ENCODE results near the gene ZNF84. TPM values are rescaled to one million over a fixed set of nuclear protein-coding genes. Genes with fewer than 3 reads are reported as not detected.

The ZNF84 gene
- total RNA-seq, 4 donors from 2014 or later = 5.3 to 20.9 (median 13.5) TPM

GRCh38 chr12:133058203-133059113, 21.1 kb downstream of the ZNF84 start:
- peaks cover 0 to 14% (median 0%) of the 10 kb centered on the region in 3 donors for H3K27me3 ChIP-seq

DNA sequence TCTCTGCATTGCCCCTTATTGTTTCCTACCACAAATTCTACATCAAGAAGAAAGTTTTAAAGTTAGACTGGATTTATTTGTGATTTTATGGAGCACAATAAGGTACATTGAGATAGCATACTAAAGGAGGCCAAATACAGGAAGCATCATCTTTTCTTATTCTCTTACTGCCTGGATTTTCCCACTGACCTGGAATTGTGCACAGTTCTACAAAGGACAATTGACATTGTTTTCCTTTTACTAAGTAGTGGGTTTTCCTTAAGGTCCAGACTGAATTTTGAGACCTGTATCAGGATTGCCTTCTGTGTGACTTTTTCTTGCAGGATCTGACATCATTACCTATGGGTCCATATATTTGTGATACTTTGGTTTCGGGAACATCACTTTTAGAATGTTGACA, 24.6 kb downstream of the ZNF84 start:
- in situ Hi-C loops (cut with MboI; ENCODE audit: low sequenced_read_pairs in 4 of 4) (no loop called here), intact Hi-C loops (cut with DNase I; ENCODE audit: low total_unique reads) (no loop called here)
- Histone ChIP-seq H3K36me3 (peaks cover 4 to 61% of the 10 kb centered on the region in 2 donors), H3K9me3 (peaks cover 40 to 96% (median 95%) of the 10 kb centered on the region in 3 donors), H3K27me3 (peaks cover 0 to 14% (median 0%) of the 10 kb centered on the region in 3 donors), H3K4me3 (no peak overlapping the region), H3K27ac (no peak overlapping the region), H3K4me1 (no peaks in the 10 kb centered on the region)
- no peak for TF ChIP-seq POLR2A (IDR thresholded peaks at IDR 0.05)
- TF ChIP-seq CTCF (IDR thresholded peaks at IDR 0.05 in 4 of 5, conservative IDR thresholded peaks at IDR 0.05 in 1 of 5) = no peak
- ATAC-seq (no peak), DNase-seq (no peak)

More at GRCh38 chr12:133058203-133059113, 21.1 kb downstream of the ZNF84 start:
- DNase-seq (no peak), ATAC-seq (no peak)
- H3K36me3 ChIP-seq = peaks cover 23 to 84% of the 10 kb centered on the region in 2 donors
- no peaks in the 10 kb centered on the region for H3K4me1 ChIP-seq
- no peak overlapping the region for H3K27ac ChIP-seq
- intact Hi-C loops (cut with DNase I; ENCODE audit: low total_unique reads) = no loop called here
- peaks cover 49 to 90% (median 70%) of the 10 kb centered on the region in 3 donors for H3K9me3 ChIP-seq
- peak overlapping the region in 1 of 4 donors; percentile 29 for H3K4me3 ChIP-seq
- in situ Hi-C loops (cut with MboI; ENCODE audit: low sequenced_read_pairs in 4 of 4) = no loop called here
- no peak for TF ChIP-seq POLR2A (IDR thresholded peaks at IDR 0.05)
- no peak for TF ChIP-seq CTCF (IDR thresholded peaks at IDR 0.05 in 4 of 5, conservative IDR thresholded peaks at IDR 0.05 in 1 of 5)

- Histone ChIP-seq H3K36me3 (peaks cover 4 to 49% of the 10 kb centered on the region in 2 donors), H3K27me3 (peaks cover 0 to 10% (median 0%) of the 10 kb centered on the region in 3 donors), H3K9me3 (peaks cover 31 to 93% (median 85%) of the 10 kb centered on the region in 3 donors), H3K4me3 (no peak overlapping the region), H3K27ac (no peak overlapping the region), H3K4me1 (no peaks in the 10 kb centered on the region)
- TF ChIP-seq POLR2A (IDR thresholded peaks at IDR 0.05) (no peak), CTCF (IDR thresholded peaks at IDR 0.05 in 4 of 5, conservative IDR thresholded peaks at IDR 0.05 in 1 of 5) (no peak)
- DNase-seq (no peak), ATAC-seq (no peak)
- intact Hi-C loops (cut with DNase I; ENCODE audit: low total_unique reads) = no loop called here
- in situ Hi-C loops (cut with MboI; ENCODE audit: low sequenced_read_pairs in 4 of 4) = no loop called here
Observed at GRCh38 chr12:133063556-133063955, 26.2 kb downstream of the ZNF84 start.

- in situ Hi-C loops (cut with MboI; ENCODE audit: low sequenced_read_pairs in 4 of 4) (no loop called here), intact Hi-C loops (cut with DNase I; ENCODE audit: low total_unique reads) (no loop called here)
- ATAC-seq (no peak), DNase-seq (no peak)
- TF ChIP-seq POLR2A (IDR thresholded peaks at IDR 0.05) = no peak
- no peak for TF ChIP-seq CTCF (IDR thresholded peaks at IDR 0.05 in 4 of 5, conservative IDR thresholded peaks at IDR 0.05 in 1 of 5)
- H3K36me3 ChIP-seq = no peaks in the 10 kb centered on the region
- H3K27ac ChIP-seq = no peak overlapping the region
- H3K4me1 ChIP-seq = no peaks in the 10 kb centered on the region
- no peak overlapping the region for H3K4me3 ChIP-seq
- no peaks in the 10 kb centered on the region for H3K27me3 ChIP-seq
- H3K9me3 ChIP-seq = peaks cover 10 to 77% (median 37%) of the 10 kb centered on the region in 3 donors
Observed at GRCh38 chr12:133073836-133074235, 36.5 kb downstream of the ZNF84 start.

Measured in gastrocnemius medialis (tissue), 4 donors.